COLO829 (cell line): ENCODE results near the gene TXN.

Experiments used
- DNase-seq: peaks from one replicate; pipeline ENCODE4 v3.0.0; 2012; ENCODE audit warnings: low spot score

The TXN gene

GRCh38 chr9:110256380-110257096 is at the start of gene TXN:
Gene TXN (minus strand): TSS chr9:110256507. CDS start chr9:110256435, 72 bp downstream.
- peak; percentile 72 for DNase-seq

GRCh38 chr9:110303133-110303532 is 46.8 kb upstream of the TXN start:
- no peak for DNase-seq

GRCh38 chr9:110298043-110298605 is 41.8 kb upstream of the TXN start:
- no peak for DNase-seq

- no peak for DNase-seq
Observed at GRCh38 chr9:110293248-110293647, 36.9 kb upstream of the TXN start.

- no peak for DNase-seq
Observed at GRCh38 chr9:110291921-110292557, 35.7 kb upstream of the TXN start.

- no peak for DNase-seq
Observed at GRCh38 chr9:110290001-110290400, 33.7 kb upstream of the TXN start.

GRCh38 chr9:110288503-110288902 is 32.2 kb upstream of the TXN start:
- DNase-seq, result no peak

GRCh38 chr9:110287289-110287680 is 31.0 kb upstream of the TXN start:
- DNase-seq, result no peak

- DNase-seq, result no peak
Observed at GRCh38 chr9:110284211-110284844, 28.0 kb upstream of the TXN start.

- DNase-seq, result no peak
Observed at GRCh38 chr9:110283751-110284150, 27.4 kb upstream of the TXN start.

- no peak for DNase-seq
Observed at GRCh38 chr9:110282739-110283081, 26.4 kb upstream of the TXN start.

GRCh38 chr9:110282018-110282738 is 25.9 kb upstream of the TXN start:
- no peak for DNase-seq

- peak; percentile 59 for DNase-seq
Observed at GRCh38 chr9:110278080-110278707, 21.9 kb upstream of the TXN start.

- no peak for DNase-seq
Observed at GRCh38 chr9:110276781-110277180, 20.5 kb upstream of the TXN start.

- DNase-seq, result no peak
Observed at GRCh38 chr9:110270211-110270995, 14.1 kb upstream of the TXN start.

- no peak for DNase-seq
Observed at GRCh38 chr9:110266795-110267194, 10.5 kb upstream of the TXN start.

- no peak for DNase-seq
Observed at GRCh38 chr9:110261632-110262031, 5.3 kb upstream of the TXN start.

- DNase-seq, result no peak
Observed at GRCh38 chr9:110260911-110261310, 4.6 kb upstream of the TXN start.

GRCh38 chr9:110259566-110259965 is 3.3 kb upstream of the TXN start:
- DNase-seq, result no peak

GRCh38 chr9:110258690-110259091 is 2.4 kb upstream of the TXN start:
- DNase-seq, result no peak

- DNase-seq, result no peak
Observed at GRCh38 chr9:110257956-110258355, 1.6 kb upstream of the TXN start.
